Measurements from ENCODE around the gene NAA50.

Gene NAA50

DNA sequence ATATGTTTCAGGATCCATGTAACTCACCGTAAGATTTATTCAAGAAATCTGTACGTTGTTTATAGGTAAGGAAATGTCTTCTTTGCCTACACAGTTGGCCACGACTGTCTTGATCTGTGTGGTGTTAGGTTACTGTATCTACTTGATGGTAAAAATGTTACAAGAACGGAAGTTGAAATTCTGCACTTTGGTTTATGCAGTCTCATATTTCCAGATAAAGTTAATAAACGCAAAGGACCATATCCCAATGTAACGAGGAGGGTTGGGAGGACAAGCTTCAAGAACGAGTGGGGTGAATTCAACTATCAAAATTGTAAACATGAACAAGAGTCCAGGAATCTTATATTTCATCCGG lies 50.6 kb downstream of the NAA50 start:
- peak overlapping the region; percentile 88 for H3K4me2 ChIP-seq (ENCODE audit: low read length)
- H3K4me3 ChIP-seq (ENCODE audit: low read depth, low read length, poor library complexity, severe bottlenecking): peak overlapping the region; percentile 84
- H3K4me1 ChIP-seq (ENCODE audit: insufficient read depth, low read length, severe bottlenecking): peaks cover 40% of the 10 kb centered on the region
- H3K79me2 ChIP-seq (ENCODE audit: insufficient read depth, low read length): no peaks in the 10 kb centered on the region
- H3K36me3 ChIP-seq (ENCODE audit: insufficient read depth, low read length): no peaks in the 10 kb centered on the region
- H2AFZ ChIP-seq (ENCODE audit: low read length): no peak overlapping the region
- H4K20me1 ChIP-seq (ENCODE audit: insufficient read depth, low read length): no peaks in the 10 kb centered on the region
- H3K9me2 ChIP-seq (ENCODE audit: low read depth, low read length): no peaks in the 10 kb centered on the region
- no peaks in the 10 kb centered on the region for H3K9me3 ChIP-seq (ENCODE audit: low read length)
- TF ChIP-seq EZH2 (IDR thresholded peaks at IDR 0.05; ENCODE audit: borderline replicate concordance, low read length): no peak
- TF ChIP-seq, protein P1, sequence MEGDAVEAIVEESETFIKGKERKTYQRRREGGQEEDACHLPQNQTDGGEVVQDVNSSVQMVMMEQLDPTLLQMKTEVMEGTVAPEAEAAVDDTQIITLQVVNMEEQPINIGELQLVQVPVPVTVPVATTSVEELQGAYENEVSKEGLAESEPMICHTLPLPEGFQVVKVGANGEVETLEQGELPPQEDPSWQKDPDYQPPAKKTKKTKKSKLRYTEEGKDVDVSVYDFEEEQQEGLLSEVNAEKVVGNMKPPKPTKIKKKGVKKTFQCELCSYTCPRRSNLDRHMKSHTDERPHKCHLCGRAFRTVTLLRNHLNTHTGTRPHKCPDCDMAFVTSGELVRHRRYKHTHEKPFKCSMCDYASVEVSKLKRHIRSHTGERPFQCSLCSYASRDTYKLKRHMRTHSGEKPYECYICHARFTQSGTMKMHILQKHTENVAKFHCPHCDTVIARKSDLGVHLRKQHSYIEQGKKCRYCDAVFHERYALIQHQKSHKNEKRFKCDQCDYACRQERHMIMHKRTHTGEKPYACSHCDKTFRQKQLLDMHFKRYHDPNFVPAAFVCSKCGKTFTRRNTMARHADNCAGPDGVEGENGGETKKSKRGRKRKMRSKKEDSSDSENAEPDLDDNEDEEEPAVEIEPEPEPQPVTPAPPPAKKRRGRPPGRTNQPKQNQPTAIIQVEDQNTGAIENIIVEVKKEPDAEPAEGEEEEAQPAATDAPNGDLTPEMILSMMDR (IDR thresholded peaks at IDR 0.05; ENCODE audit: low read length): no peak
- H3K9ac ChIP-seq (ENCODE audit: low read length): peak overlapping the region; percentile 87
- H3K27ac ChIP-seq (ENCODE audit: low read depth, low read length, poor library complexity, severe bottlenecking): peak overlapping the region; percentile 63
- no peaks in the 10 kb centered on the region for H3K27me3 ChIP-seq (ENCODE audit: insufficient read depth, low read length)
- no peaks in the 10 kb centered on the region for H3F3A ChIP-seq (ENCODE audit: insufficient read depth, low read length)

DNA sequence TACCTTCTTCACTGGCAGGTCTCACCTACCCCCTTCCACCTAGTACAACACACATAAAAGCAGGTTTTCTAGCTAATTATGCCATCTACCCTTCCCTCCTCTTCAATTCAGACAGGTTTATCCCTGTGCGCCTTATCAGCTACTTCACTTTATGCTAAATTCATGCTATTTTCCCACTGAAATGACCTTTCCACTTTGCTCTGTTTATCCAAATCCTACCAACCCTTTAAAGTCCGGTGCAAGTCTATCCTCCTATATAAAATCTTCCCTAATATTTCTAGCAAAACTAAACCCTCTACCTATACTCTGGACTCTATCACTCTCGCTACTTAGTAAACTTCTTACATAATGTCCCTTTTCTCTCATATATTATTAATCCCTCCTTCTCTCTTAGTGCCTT lies 55.6 kb downstream of the NAA50 start:
- Histone ChIP-seq H2AFZ (ENCODE audit: low read length) (no peak overlapping the region), H3K9me3 (ENCODE audit: low read length) (no peaks in the 10 kb centered on the region), H3K27me3 (ENCODE audit: insufficient read depth, low read length) (no peaks in the 10 kb centered on the region), H3K36me3 (ENCODE audit: insufficient read depth, low read length) (peaks cover under 1% of the 10 kb centered on the region; the same call in 1 of the 2 replicates), H3K79me2 (ENCODE audit: insufficient read depth, low read length) (no peaks in the 10 kb centered on the region), H3K9me2 (ENCODE audit: low read depth, low read length) (no peaks in the 10 kb centered on the region), H3K4me3 (ENCODE audit: low read depth, low read length, poor library complexity, severe bottlenecking) (no peak overlapping the region), H3K9ac (ENCODE audit: low read length) (no peak overlapping the region), H3K4me1 (ENCODE audit: insufficient read depth, low read length, severe bottlenecking) (peaks cover 18% of the 10 kb centered on the region), H4K20me1 (ENCODE audit: insufficient read depth, low read length) (no peaks in the 10 kb centered on the region), H3K4me2 (ENCODE audit: low read length) (no peak overlapping the region), H3K27ac (ENCODE audit: low read depth, low read length, poor library complexity, severe bottlenecking) (no peak overlapping the region), H3F3A (ENCODE audit: insufficient read depth, low read length) (no peaks in the 10 kb centered on the region)
- TF ChIP-seq EZH2 (IDR thresholded peaks at IDR 0.05; ENCODE audit: borderline replicate concordance, low read length): no peak
- TF ChIP-seq, protein P1 (IDR thresholded peaks at IDR 0.05; ENCODE audit: low read length): no peak

DNA sequence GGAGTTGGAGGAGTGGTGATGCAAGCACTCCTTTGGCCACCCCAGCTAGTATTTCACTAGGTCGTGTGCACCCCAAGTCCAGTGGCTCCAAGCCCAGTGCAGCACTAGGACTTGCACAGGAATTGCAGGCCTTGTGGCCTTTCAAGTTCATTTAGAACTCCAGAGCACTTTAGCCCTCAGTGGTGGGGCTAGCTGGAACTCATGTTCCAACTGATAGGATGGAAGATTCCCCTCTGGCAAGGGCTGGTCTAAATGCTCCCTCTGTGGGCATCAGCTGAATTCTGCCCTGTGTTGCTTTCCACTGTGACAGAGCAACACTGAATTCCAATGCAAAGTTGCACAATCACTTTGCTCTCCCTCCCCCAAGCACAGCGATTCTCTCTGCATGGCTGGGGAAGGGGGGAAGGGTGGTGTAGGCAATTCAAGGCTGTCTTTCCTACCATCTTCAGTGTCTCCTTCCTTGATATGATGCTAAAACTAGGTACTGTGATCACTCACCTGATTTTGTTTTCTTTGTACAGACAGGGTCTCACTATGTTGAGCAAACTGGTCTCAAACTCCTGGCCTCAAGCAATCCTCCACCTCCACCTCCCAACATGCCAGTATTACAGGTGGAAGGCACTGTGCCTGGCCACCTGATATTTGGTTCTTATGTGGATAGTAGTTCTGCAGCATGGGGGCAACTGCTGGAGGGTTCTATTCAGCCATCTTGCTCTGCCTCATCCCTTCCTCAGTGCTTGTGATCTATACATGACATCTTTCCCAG lies 59.9 kb downstream of the NAA50 start:
- Histone ChIP-seq H3K27me3 (ENCODE audit: insufficient read depth, low read length) (no peaks in the 10 kb centered on the region), H3K9me3 (ENCODE audit: low read length) (peaks cover 3% of the 10 kb centered on the region; the same call in 1 of the 2 replicates), H3K4me3 (ENCODE audit: low read depth, low read length, poor library complexity, severe bottlenecking) (no peak overlapping the region), H3K4me1 (ENCODE audit: insufficient read depth, low read length, severe bottlenecking) (no peaks in the 10 kb centered on the region), H3K27ac (ENCODE audit: low read depth, low read length, poor library complexity, severe bottlenecking) (no peak overlapping the region), H3K4me2 (ENCODE audit: low read length) (no peak overlapping the region), H3K79me2 (ENCODE audit: insufficient read depth, low read length) (no peaks in the 10 kb centered on the region), H4K20me1 (ENCODE audit: insufficient read depth, low read length) (no peaks in the 10 kb centered on the region), H2AFZ (ENCODE audit: low read length) (no peak overlapping the region), H3K9ac (ENCODE audit: low read length) (no peak overlapping the region), H3K9me2 (ENCODE audit: low read depth, low read length) (no peaks in the 10 kb centered on the region), H3K36me3 (ENCODE audit: insufficient read depth, low read length) (peaks cover 6% of the 10 kb centered on the region; the same call in 1 of the 2 replicates), H3F3A (ENCODE audit: insufficient read depth, low read length) (no peaks in the 10 kb centered on the region)
- TF ChIP-seq, protein P1 (IDR thresholded peaks at IDR 0.05; ENCODE audit: low read length): no peak
- TF ChIP-seq EZH2 (IDR thresholded peaks at IDR 0.05; ENCODE audit: borderline replicate concordance, low read length): no peak
